ENCODE data around the gene PROCA1. TPM values are rescaled to one million over a fixed set of nuclear protein-coding genes. Genes with fewer than 3 reads are reported as not detected.

PROCA1 gene
- total and polyA plus RNA-seq, 8 donors, result 1.9 to 8.3 (median 6.5) TPM

DNA sequence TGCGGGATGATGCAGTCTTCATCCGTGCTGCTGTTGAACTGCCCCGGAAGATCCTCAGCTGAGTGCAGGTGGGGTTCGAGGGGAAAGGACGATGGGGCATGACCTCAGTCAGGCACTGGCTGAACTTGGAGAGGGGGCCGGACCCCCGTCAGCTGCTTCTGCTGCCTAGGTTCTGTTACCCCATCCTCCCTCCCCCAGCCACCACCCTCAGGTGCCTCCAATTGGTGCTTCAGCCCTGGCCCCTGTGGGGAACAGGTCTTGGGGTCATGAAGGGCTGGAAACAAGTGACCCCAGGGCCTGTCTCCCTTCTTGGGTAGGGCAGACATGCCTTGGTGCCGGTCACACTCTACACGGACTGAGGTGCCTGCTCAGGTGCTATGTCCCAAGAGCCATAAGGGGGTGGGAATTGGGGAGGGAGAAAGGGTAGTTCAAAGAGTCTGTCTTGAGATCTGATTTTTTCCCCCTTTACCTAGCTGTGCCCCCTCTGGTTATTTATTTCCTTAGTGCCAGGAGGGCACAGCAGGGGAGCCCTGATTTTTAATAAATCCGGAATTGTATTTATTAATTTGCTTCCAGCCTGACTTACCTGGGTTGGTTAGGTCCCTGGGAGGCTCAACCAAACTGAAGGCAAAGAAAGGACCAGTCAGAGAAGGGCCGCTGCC is 38.0 kb upstream of the PROCA1 start:
- Histone ChIP-seq H3K27ac (peak overlapping the region; percentile 8 to 39), H3K9me3 (no peaks in the 10 kb centered on the region), H3K4me3 (no peak overlapping the region), H3K27me3 (peaks cover 0 to 16% of the 10 kb centered on the region in 2 donors), H3K4me1 (peaks cover 35 to 58% of the 10 kb centered on the region in 2 donors), H3K36me3 (peaks cover 0 to 38% of the 10 kb centered on the region in 2 donors)
- DNase-seq (no peak), ATAC-seq (no peak)
- TF ChIP-seq, protein P1, sequence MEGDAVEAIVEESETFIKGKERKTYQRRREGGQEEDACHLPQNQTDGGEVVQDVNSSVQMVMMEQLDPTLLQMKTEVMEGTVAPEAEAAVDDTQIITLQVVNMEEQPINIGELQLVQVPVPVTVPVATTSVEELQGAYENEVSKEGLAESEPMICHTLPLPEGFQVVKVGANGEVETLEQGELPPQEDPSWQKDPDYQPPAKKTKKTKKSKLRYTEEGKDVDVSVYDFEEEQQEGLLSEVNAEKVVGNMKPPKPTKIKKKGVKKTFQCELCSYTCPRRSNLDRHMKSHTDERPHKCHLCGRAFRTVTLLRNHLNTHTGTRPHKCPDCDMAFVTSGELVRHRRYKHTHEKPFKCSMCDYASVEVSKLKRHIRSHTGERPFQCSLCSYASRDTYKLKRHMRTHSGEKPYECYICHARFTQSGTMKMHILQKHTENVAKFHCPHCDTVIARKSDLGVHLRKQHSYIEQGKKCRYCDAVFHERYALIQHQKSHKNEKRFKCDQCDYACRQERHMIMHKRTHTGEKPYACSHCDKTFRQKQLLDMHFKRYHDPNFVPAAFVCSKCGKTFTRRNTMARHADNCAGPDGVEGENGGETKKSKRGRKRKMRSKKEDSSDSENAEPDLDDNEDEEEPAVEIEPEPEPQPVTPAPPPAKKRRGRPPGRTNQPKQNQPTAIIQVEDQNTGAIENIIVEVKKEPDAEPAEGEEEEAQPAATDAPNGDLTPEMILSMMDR (IDR thresholded peaks at IDR 0.05), result no peak
- intact Hi-C loops (cut with DNase I), result no loop called here

DNA sequence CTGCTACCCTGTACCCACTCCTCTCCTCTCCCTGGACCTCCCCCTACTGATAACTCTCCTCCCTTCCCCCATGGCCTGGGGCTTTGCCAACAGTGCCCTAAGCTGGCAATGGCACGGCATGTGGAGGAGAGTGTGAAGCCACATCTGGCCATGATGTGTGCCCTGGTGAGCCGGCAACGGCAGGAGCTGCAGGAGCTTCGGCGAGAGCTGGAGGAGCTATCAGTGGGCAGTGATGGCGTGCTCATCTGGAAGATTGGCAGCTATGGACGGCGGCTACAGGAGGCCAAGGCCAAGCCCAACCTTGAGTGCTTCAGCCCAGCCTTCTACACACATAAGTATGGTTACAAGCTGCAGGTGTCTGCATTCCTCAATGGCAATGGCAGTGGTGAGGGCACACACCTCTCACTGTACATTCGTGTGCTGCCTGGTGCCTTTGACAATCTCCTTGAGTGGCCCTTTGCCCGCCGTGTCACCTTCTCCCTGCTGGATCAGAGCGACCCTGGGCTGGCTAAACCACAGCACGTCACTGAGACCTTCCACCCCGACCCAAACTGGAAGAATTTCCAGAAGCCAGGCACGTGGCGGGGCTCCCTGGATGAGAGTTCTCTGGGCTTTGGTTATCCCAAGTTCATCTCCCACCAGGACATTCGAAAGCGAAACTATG is 37.3 kb upstream of the PROCA1 start:
- TF ChIP-seq, protein P1 (IDR thresholded peaks at IDR 0.05), result no peak
- Histone ChIP-seq H3K27ac (no peak overlapping the region), H3K27me3 (peaks cover 0 to 22% of the 10 kb centered on the region in 2 donors), H3K4me3 (no peak overlapping the region), H3K9me3 (no peaks in the 10 kb centered on the region), H3K4me1 (peaks cover 35 to 63% of the 10 kb centered on the region in 2 donors), H3K36me3 (peaks cover 0 to 38% of the 10 kb centered on the region in 2 donors)
- DNase-seq, result peak in 1 of 4 donors; percentile 54
- peak; percentile 11 for ATAC-seq
- intact Hi-C loops (cut with DNase I), result no loop called here

DNA sequence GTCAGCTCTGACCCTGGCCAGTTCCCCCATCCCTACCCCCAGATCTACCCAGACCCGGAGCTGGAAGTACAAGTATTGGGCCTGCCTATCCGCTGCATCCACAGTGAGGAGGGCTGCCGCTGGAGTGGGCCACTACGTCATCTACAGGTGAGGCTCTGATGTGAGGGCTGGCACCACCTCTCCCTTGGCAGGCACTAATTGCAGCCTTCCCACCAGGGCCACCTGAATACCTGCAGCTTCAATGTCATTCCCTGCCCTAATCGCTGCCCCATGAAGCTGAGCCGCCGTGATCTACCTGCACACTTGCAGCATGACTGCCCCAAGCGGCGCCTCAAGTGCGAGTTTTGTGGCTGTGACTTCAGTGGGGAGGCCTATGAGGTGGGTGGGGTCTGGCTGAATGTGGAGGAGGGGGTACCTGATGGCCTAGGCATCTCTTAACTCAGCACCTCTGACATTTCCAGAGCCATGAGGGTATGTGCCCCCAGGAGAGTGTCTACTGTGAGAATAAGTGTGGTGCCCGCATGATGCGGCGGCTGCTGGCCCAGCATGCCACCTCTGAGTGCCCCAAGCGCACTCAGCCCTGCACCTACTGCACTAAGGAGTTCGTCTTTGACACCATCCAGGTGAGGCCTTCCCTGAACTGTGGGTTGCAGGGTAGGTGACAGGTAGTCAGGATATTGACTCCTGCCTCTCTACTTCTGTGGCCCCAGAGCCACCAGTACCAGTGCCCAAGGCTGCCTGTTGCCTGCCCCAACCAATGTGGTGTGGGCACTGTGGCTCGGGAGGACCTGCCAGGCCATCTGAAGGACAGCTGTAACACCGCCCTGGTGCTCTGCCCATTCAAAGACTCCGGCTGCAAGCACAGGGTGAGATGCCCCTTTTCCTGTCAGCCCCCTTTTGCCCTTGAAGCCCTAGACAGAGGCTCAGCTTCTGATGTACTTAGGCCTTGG is 36.4 kb upstream of the PROCA1 start:
- Histone ChIP-seq H3K27me3 (peaks cover 0 to 22% of the 10 kb centered on the region in 2 donors), H3K4me3 (no peak overlapping the region), H3K4me1 (peaks cover 40 to 68% of the 10 kb centered on the region in 2 donors), H3K9me3 (no peaks in the 10 kb centered on the region), H3K27ac (peak overlapping the region; percentile 46 to 58), H3K36me3 (peaks cover 0 to 38% of the 10 kb centered on the region in 2 donors)
- DNase-seq, result peak in 1 of 4 donors; percentile 30
- TF ChIP-seq, protein P1 (IDR thresholded peaks at IDR 0.05), result no peak
- no peak for ATAC-seq
- intact Hi-C loops (cut with DNase I), result no loop called here

DNA sequence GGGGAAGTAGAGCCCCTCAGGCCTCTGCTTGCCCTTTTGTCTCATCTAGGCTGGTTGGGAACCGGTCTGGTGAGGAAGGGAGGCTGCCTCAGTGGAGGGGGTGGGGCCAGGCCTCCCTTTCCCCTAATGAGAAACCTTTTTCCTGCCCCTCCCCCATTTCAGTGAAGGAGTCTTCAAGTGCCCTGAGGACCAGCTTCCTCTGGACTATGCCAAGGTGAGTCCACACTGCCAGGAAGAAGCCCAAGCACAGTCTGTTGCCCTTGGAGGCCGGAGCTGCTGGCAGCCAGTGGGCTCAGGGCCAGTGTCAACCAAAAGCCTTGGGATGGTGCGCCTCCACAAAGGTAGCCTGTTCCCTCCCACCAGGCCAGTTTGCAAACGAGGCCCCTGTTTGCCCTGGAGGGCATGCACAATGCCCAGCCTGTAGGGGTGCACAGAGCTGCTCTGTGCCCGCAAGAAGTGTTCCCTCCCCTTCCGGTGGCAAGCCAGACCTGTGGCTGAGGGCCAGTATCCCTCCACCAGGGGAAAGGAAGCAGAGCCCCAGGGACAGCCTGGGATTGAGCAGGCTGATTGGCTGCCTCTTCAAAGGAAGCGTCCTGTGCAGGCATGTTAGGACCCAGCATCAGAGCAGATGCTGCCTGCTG is 35.5 kb upstream of the PROCA1 start:
- Histone ChIP-seq H3K4me3 (peak overlapping the region in 1 of 2 donors; percentile 69), H3K36me3 (peaks cover 0 to 38% of the 10 kb centered on the region in 2 donors), H3K27ac (peak overlapping the region; percentile 59 to 94), H3K9me3 (no peaks in the 10 kb centered on the region), H3K27me3 (peaks cover 0 to 22% of the 10 kb centered on the region in 2 donors), H3K4me1 (peaks cover 40 to 75% of the 10 kb centered on the region in 2 donors)
- intact Hi-C loops (cut with DNase I), result no loop called here
- peak; percentile 56 to 86 (median 82) for DNase-seq
- ATAC-seq, result peak; percentile 22
- TF ChIP-seq, protein P1 (IDR thresholded peaks at IDR 0.05), result no peak
